Measurements from ENCODE around the gene GATAD2A. TPM values are rescaled to one million over a fixed set of nuclear protein-coding genes. Genes with fewer than 3 reads are reported as not detected.

GATAD2A gene
- total and polyA plus RNA-seq, 2 of the 13 experiments (the other 11 are each of a cell fraction or from before 2014, with no cell fraction given): 16.8 to 28.6 TPM

DNA sequence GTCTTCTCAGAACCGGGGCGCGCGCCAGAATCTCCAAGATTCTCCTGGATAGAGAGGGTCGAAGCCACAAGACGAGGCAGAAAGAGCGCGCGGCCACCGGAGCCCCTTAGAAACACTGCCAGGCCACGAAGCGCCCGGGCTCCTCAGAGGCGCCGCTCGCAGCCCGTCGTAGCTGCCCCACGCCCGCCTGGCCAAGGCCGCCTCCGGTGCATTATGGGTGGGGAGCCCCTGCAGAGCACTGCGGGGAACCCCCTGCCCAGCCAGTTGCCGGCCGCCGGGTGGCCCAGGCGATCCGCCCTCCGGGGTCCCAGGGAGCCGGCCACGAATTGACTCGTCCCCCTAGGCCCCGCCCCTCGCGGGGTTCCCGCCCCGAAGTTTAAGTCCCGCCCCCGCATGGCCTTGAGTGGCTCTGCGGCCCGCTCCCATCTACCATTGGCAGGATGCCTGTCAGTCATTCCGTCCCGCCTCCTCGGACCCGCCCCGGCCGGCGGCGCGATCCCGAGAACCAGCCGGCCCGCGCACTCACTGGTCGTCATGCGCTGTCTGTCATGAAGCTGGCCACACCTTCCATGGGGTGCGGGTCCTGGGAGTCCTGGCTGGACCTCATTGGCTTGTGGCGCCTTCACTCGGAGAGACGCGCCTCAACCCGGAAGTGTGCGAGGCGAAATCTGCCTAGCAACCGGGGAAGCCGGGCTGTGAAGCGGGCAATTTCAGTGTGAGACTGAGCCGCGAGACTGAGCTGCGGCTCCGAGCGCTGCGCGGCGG is 20.2 kb upstream of the GATAD2A start (continued):
- TF ChIP-seq, protein P1, sequence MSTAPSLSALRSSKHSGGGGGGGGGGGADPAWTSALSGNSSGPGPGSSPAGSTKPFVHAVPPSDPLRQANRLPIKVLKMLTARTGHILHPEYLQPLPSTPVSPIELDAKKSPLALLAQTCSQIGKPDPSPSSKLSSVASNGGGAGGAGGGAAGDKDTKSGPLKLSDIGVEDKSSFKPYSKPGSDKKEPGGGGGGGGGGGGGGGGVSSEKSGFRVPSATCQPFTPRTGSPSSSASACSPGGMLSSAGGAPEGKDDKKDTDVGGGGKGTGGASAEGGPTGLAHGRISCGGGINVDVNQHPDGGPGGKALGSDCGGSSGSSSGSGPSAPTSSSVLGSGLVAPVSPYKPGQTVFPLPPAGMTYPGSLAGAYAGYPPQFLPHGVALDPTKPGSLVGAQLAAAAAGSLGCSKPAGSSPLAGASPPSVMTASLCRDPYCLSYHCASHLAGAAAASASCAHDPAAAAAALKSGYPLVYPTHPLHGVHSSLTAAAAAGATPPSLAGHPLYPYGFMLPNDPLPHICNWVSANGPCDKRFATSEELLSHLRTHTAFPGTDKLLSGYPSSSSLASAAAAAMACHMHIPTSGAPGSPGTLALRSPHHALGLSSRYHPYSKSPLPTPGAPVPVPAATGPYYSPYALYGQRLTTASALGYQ (CRISPR knock-in tag; IDR thresholded peaks at IDR 0.05): no peak
- TF ChIP-seq HNRNPLL (IDR thresholded peaks at IDR 0.05; ENCODE audit: low read depth, low read length, poor library complexity, severe bottlenecking) (peak; percentile 46), SSRP1 (CRISPR knock-in tag; IDR thresholded peaks at IDR 0.05) (no peak), BRCA1 (CRISPR knock-in tag; IDR thresholded peaks at IDR 0.05) (no peak), RBFOX2 (IDR thresholded peaks at IDR 0.05; ENCODE audit: low read depth, low read length) (peak; percentile 67), ZFYVE20 (CRISPR knock-in tag; IDR thresholded peaks at IDR 0.05; ENCODE audit: borderline replicate concordance, low read depth) (no peak), DPF2 (CRISPR knock-in tag; IDR thresholded peaks at IDR 0.05; ENCODE audit: borderline replicate concordance, low read depth) (no peak), HNRNPUL1 (IDR thresholded peaks at IDR 0.05; ENCODE audit: low read depth, low read length) (no peak), ARID2 (CRISPR knock-in tag; IDR thresholded peaks at IDR 0.05; ENCODE audit: borderline replicate concordance) (no peak), MTA3 (CRISPR knock-in tag; IDR thresholded peaks at IDR 0.05) (no peak), ZFP36 (IDR thresholded peaks at IDR 0.05; ENCODE audit: borderline replicate concordance, low read depth, low read length, partially characterized antibody) (no peak), FOXK2 (IDR thresholded peaks at IDR 0.05) (no peak), HNRNPL (IDR thresholded peaks at IDR 0.05; ENCODE audit: low read depth, low read length) (no peak), ZNF616 (CRISPR knock-in tag; IDR thresholded peaks at IDR 0.05; ENCODE audit: low read depth) (no peak), ZNF510 (CRISPR knock-in tag; IDR thresholded peaks at IDR 0.05; ENCODE audit: low read depth) (no peak), TAF1 (CRISPR knock-in tag; IDR thresholded peaks at IDR 0.05) (peak; percentile 41; the same call in 1 of the 2 replicates), ZNF782 (CRISPR knock-in tag; IDR thresholded peaks at IDR 0.05; ENCODE audit: borderline replicate concordance) (no peak), ETV5 (CRISPR knock-in tag; IDR thresholded peaks at IDR 0.05; ENCODE audit: borderline replicate concordance) (no peak; the same call in 1 of the 2 replicates)
- TF ChIP-seq, protein P2, sequence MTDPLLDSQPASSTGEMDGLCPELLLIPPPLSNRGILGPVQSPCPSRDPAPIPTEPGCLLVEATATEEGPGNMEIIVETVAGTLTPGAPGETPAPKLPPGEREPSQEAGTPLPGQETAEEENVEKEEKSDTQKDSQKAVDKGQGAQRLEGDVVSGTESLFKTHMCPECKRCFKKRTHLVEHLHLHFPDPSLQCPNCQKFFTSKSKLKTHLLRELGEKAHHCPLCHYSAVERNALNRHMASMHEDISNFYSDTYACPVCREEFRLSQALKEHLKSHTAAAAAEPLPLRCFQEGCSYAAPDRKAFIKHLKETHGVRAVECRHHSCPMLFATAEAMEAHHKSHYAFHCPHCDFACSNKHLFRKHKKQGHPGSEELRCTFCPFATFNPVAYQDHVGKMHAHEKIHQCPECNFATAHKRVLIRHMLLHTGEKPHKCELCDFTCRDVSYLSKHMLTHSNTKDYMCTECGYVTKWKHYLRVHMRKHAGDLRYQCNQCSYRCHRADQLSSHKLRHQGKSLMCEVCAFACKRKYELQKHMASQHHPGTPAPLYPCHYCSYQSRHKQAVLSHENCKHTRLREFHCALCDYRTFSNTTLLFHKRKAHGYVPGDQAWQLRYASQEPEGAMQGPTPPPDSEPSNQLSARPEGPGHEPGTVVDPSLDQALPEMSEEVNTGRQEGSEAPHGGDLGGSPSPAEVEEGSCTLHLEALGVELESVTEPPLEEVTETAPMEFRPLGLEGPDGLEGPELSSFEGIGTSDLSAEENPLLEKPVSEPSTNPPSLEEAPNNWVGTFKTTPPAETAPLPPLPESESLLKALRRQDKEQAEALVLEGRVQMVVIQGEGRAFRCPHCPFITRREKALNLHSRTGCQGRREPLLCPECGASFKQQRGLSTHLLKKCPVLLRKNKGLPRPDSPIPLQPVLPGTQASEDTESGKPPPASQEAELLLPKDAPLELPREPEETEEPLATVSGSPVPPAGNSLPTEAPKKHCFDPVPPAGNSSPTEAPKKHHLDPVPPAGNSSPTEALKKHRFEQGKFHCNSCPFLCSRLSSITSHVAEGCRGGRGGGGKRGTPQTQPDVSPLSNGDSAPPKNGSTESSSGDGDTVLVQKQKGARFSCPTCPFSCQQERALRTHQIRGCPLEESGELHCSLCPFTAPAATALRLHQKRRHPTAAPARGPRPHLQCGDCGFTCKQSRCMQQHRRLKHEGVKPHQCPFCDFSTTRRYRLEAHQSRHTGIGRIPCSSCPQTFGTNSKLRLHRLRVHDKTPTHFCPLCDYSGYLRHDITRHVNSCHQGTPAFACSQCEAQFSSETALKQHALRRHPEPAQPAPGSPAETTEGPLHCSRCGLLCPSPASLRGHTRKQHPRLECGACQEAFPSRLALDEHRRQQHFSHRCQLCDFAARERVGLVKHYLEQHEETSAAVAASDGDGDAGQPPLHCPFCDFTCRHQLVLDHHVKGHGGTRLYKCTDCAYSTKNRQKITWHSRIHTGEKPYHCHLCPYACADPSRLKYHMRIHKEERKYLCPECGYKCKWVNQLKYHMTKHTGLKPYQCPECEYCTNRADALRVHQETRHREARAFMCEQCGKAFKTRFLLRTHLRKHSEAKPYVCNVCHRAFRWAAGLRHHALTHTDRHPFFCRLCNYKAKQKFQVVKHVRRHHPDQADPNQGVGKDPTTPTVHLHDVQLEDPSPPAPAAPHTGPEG (CRISPR knock-in tag; IDR thresholded peaks at IDR 0.05): no peak
- TF ChIP-seq, protein P3, sequence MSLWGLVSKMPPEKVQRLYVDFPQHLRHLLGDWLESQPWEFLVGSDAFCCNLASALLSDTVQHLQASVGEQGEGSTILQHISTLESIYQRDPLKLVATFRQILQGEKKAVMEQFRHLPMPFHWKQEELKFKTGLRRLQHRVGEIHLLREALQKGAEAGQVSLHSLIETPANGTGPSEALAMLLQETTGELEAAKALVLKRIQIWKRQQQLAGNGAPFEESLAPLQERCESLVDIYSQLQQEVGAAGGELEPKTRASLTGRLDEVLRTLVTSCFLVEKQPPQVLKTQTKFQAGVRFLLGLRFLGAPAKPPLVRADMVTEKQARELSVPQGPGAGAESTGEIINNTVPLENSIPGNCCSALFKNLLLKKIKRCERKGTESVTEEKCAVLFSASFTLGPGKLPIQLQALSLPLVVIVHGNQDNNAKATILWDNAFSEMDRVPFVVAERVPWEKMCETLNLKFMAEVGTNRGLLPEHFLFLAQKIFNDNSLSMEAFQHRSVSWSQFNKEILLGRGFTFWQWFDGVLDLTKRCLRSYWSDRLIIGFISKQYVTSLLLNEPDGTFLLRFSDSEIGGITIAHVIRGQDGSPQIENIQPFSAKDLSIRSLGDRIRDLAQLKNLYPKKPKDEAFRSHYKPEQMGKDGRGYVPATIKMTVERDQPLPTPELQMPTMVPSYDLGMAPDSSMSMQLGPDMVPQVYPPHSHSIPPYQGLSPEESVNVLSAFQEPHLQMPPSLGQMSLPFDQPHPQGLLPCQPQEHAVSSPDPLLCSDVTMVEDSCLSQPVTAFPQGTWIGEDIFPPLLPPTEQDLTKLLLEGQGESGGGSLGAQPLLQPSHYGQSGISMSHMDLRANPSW (CRISPR knock-in tag; IDR thresholded peaks at IDR 0.05; ENCODE audit: borderline replicate concordance): no peak
